NCI-H510A (cell line): ENCODE measurements around the gene HOXD1.

Source experiments
- DNase-seq: peaks from one replicate; lab custom pipeline; 2025; lab: John Stamatoyannopoulos, UW

HOXD1 gene

GRCh38 chr2:176165370-176166050 is 23.0 kb upstream of the HOXD1 start:
- no peak for DNase-seq

GRCh38 chr2:176166272-176166671 is 22.2 kb upstream of the HOXD1 start:
- no peak for DNase-seq

GRCh38 chr2:176167398-176167797 is 21.1 kb upstream of the HOXD1 start:
- DNase-seq: no peak

- no peak for DNase-seq
Measured at GRCh38 chr2:176169181-176169580, 19.3 kb upstream of the HOXD1 start.

GRCh38 chr2:176169711-176170110 is 18.8 kb upstream of the HOXD1 start:
- no peak for DNase-seq

- DNase-seq: no peak
Measured at GRCh38 chr2:176170602-176171305, 17.7 kb upstream of the HOXD1 start.

GRCh38 chr2:176171351-176172006 is 17.0 kb upstream of the HOXD1 start:
- no peak for DNase-seq

- no peak for DNase-seq
Measured at GRCh38 chr2:176172007-176172894, 16.2 kb upstream of the HOXD1 start.

- no peak for DNase-seq
Measured at GRCh38 chr2:176172895-176173566, 15.4 kb upstream of the HOXD1 start.

- no peak for DNase-seq
Measured at GRCh38 chr2:176173567-176174381, 14.7 kb upstream of the HOXD1 start.

- no peak for DNase-seq
Measured at GRCh38 chr2:176174382-176174823, 14.1 kb upstream of the HOXD1 start.

GRCh38 chr2:176174824-176175708 is 13.4 kb upstream of the HOXD1 start:
- peak; percentile 86 for DNase-seq

- DNase-seq: no peak
Measured at GRCh38 chr2:176175709-176176607, 12.5 kb upstream of the HOXD1 start.

- DNase-seq: no peak
Measured at GRCh38 chr2:176177580-176178037, 10.9 kb upstream of the HOXD1 start.

- DNase-seq: no peak
Measured at GRCh38 chr2:176178038-176178756, 10.3 kb upstream of the HOXD1 start.

- DNase-seq: no peak
Measured at GRCh38 chr2:176178757-176179295, 9.6 kb upstream of the HOXD1 start.

- DNase-seq: no peak
Measured at GRCh38 chr2:176181551-176181950, 6.9 kb upstream of the HOXD1 start.
